ENCODE data around the gene KCNJ12. TPM values are rescaled to one million over a fixed set of nuclear protein-coding genes. Genes with fewer than 3 reads are reported as not detected.

The KCNJ12 gene
- total and polyA plus RNA-seq, 2 of the 4 experiments (the other 2 are of a cell fraction): under 0.01 to 0.10 TPM

GRCh38 chr17:21455761-21456160 is 79.6 kb downstream of the KCNJ12 start:
- Histone ChIP-seq H2AFZ (replicated peaks; ENCODE audit: low read length, poor library complexity) (no peak overlapping the region), H4K91ac (ENCODE audit: insufficient read depth, low read depth, low read length) (no peak overlapping the region), H3K9ac (ENCODE audit: low read depth, low read length) (no peak overlapping the region), H4K8ac (ENCODE audit: low read depth in 2 of 2, low read length in 2 of 2) (no peak overlapping the region), H2AK9ac (replicated peaks; ENCODE audit: low read depth, low read length, poor library complexity) (no peak overlapping the region), H3K4me2 (ENCODE audit: low read depth, low read length) (no peak overlapping the region), H3K27me3 (ENCODE audit: control insufficient read depth, insufficient read depth, low read length) (peaks cover 33% of the 10 kb centered on the region), H3K36me3 (ENCODE audit: control insufficient read depth, insufficient read depth, low read length) (no peaks in the 10 kb centered on the region), H3K27ac (ENCODE audit: insufficient read depth, low read length) (no peak overlapping the region), H3K4me1 (ENCODE audit: control insufficient read depth, insufficient read depth, low read length) (peaks cover 4% of the 10 kb centered on the region; the same call in 1 of the 2 replicates), H2BK15ac (ENCODE audit: low read depth, low read length) (no peak overlapping the region), H3K9me1 (ENCODE audit: insufficient read depth, low read length) (0 out of 2 replicates have a peak, but pooled peaks cover 3% of the 10 kb centered on the region), H3K14ac (replicated peaks; ENCODE audit: low read depth, low read length) (no peak overlapping the region), H4K5ac (ENCODE audit: low read depth, low read length) (no peak overlapping the region), H4K20me1 (ENCODE audit: insufficient read depth, low read length) (0 out of 2 replicates have a peak, but pooled peaks cover 5% of the 10 kb centered on the region), H2BK20ac (ENCODE audit: low read depth, low read length) (no peak overlapping the region), H3K9me3 (ENCODE audit: control insufficient read depth, insufficient read depth, low read length) (no peaks in the 10 kb centered on the region), H2AK5ac (ENCODE audit: low read depth, low read length) (no peak overlapping the region), H2BK120ac (ENCODE audit: low read depth, low read length) (no peak overlapping the region), H3K23ac (ENCODE audit: low read depth, low read length) (no peak overlapping the region), H3K4me3 (ENCODE audit: insufficient read depth, low read depth, low read length) (no peak overlapping the region), H2BK5ac (ENCODE audit: low read depth, low read length, poor library complexity, severe bottlenecking) (no peak overlapping the region), H3K79me1 (ENCODE audit: low read depth in 1 of 2, low read length in 2 of 2) (no peaks in the 10 kb centered on the region), H3K56ac (ENCODE audit: extremely low read depth, insufficient read depth, low read length) (no peak overlapping the region), H3K18ac (ENCODE audit: low read depth, low read length) (no peak overlapping the region), H3K4ac (ENCODE audit: low read depth, low read length) (no peak overlapping the region)
- DNase-seq (no peak), ATAC-seq (ENCODE audit: low read depth) (no peak)
- CTCF ChIA-PET: no interaction called here
- in situ Hi-C loops (cut with MboI; ENCODE audit: low sequenced_read_pairs) (no loop called here), dilution Hi-C loops (cut with HindIII; ENCODE audit: low sequenced_read_pairs, unreplicated experiment) (no loop called here), intact Hi-C loops (cut with micrococcal nuclease) (no loop called here)
- no peak for TF ChIP-seq FOS (IDR thresholded peaks at IDR 0.05; ENCODE audit: low read depth, low read length)
- TF ChIP-seq MXI1 (IDR thresholded peaks at IDR 0.05; ENCODE audit: borderline replicate concordance, low read depth, low read length): no peak
- TF ChIP-seq, protein P1, sequence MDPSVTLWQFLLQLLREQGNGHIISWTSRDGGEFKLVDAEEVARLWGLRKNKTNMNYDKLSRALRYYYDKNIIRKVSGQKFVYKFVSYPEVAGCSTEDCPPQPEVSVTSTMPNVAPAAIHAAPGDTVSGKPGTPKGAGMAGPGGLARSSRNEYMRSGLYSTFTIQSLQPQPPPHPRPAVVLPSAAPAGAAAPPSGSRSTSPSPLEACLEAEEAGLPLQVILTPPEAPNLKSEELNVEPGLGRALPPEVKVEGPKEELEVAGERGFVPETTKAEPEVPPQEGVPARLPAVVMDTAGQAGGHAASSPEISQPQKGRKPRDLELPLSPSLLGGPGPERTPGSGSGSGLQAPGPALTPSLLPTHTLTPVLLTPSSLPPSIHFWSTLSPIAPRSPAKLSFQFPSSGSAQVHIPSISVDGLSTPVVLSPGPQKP (IDR thresholded peaks at IDR 0.05; ENCODE audit: borderline replicate concordance, low read depth, low read length): no peak
- TF ChIP-seq RAD21 (IDR thresholded peaks at IDR 0.05; ENCODE audit: low read length): no peak
- no peak for TF ChIP-seq RFX5 (IDR thresholded peaks at IDR 0.05; ENCODE audit: low read depth, low read length)
- no peak for TF ChIP-seq POLR2A (IDR thresholded peaks at IDR 0.05; ENCODE audit: low read depth, low read length)
- TF ChIP-seq, protein P2, sequence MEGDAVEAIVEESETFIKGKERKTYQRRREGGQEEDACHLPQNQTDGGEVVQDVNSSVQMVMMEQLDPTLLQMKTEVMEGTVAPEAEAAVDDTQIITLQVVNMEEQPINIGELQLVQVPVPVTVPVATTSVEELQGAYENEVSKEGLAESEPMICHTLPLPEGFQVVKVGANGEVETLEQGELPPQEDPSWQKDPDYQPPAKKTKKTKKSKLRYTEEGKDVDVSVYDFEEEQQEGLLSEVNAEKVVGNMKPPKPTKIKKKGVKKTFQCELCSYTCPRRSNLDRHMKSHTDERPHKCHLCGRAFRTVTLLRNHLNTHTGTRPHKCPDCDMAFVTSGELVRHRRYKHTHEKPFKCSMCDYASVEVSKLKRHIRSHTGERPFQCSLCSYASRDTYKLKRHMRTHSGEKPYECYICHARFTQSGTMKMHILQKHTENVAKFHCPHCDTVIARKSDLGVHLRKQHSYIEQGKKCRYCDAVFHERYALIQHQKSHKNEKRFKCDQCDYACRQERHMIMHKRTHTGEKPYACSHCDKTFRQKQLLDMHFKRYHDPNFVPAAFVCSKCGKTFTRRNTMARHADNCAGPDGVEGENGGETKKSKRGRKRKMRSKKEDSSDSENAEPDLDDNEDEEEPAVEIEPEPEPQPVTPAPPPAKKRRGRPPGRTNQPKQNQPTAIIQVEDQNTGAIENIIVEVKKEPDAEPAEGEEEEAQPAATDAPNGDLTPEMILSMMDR (conservative IDR thresholded peaks at IDR 0.05; ENCODE audit: low read depth, low read length): no peak
- no peak for TF ChIP-seq CEBPB (IDR thresholded peaks at IDR 0.05; ENCODE audit: low read depth, low read length)
- TF ChIP-seq NFE2L2 (IDR thresholded peaks at IDR 0.05; ENCODE audit: low read depth, low read length): no peak
- no peak for TF ChIP-seq SMC3 (IDR thresholded peaks at IDR 0.05; ENCODE audit: low read depth, low read length)
- TF ChIP-seq, protein P3, sequence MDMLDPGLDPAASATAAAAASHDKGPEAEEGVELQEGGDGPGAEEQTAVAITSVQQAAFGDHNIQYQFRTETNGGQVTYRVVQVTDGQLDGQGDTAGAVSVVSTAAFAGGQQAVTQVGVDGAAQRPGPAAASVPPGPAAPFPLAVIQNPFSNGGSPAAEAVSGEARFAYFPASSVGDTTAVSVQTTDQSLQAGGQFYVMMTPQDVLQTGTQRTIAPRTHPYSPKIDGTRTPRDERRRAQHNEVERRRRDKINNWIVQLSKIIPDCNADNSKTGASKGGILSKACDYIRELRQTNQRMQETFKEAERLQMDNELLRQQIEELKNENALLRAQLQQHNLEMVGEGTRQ (IDR thresholded peaks at IDR 0.05; ENCODE audit: low read depth, low read length): no peak
- no peak for TF ChIP-seq CHD1 (IDR thresholded peaks at IDR 0.05; ENCODE audit: low read depth, low read length)
- no peak for TF ChIP-seq RCOR1 (IDR thresholded peaks at IDR 0.05; ENCODE audit: insufficient replicate concordance, low read length)
- no peak for TF ChIP-seq BHLHE40 (IDR thresholded peaks at IDR 0.05; ENCODE audit: low read depth, low read length)
- no peak for TF ChIP-seq MAFK (IDR thresholded peaks at IDR 0.05; ENCODE audit: low read depth, low read length)
- WGBS, 2 experiments (ENCODE audit: extremely low coverage in 2 of 2, insufficient read length in 1 of 2): no CpG with 5 or more reads among the region's 6 CpGs
- POLR2A ChIA-PET (ENCODE audit: unreplicated experiment): no interaction called here
- BruUV-seq (replicated peaks): no TSS peak
